ENCODE results near the gene PRCP.

- TF ChIP-seq POLR2A (IDR thresholded peaks at IDR 0.05; ENCODE audit: low read depth, low read length): no peak
- TF ChIP-seq POLR2AphosphoS5 (IDR thresholded peaks at IDR 0.05; ENCODE audit: insufficient read depth, low read depth, low read length): no peak
- no peak for TF ChIP-seq CTCF (IDR thresholded peaks at IDR 0.05; ENCODE audit: extremely low read depth in 1 of 2, insufficient read depth in 1 of 2, low read depth in 1 of 2, low read length in 2 of 2)
- TF ChIP-seq MYC (IDR thresholded peaks at IDR 0.05; ENCODE audit: low read depth, low read length): no peak
- no peak for TF ChIP-seq JUN (IDR thresholded peaks at IDR 0.05; ENCODE audit: borderline replicate concordance, insufficient read depth, insufficient read length, low read depth)
- no peak for TF ChIP-seq GATA2 (IDR thresholded peaks at IDR 0.05; ENCODE audit: insufficient read depth, insufficient read length, low read depth, low read length)
- no peak for TF ChIP-seq EZH2 (IDR thresholded peaks at IDR 0.05; ENCODE audit: borderline replicate concordance, low read depth, low read length, severe bottlenecking)
Observed at GRCh38 chr11:82890936-82891335, 9.3 kb downstream of the PRCP start.

Measured in endothelial cell of umbilical vein (primary cell).